ENCODE data around the gene CD209.

GRCh38 chr19:7740682-7741054 is 6.7 kb downstream of the CD209 start:
- TF ChIP-seq POLR2A (IDR thresholded peaks at IDR 0.05; ENCODE audit: low read length) = no peak
- no peak for TF ChIP-seq GATA1 (IDR thresholded peaks at IDR 0.05; ENCODE audit: low read depth, low read length)

Measured in erythroblast (primary cell).